ENCODE measurements around the gene KRT76.
"Not testable (repeated sequence)": the region's sequence is repeated elsewhere in the genome, so short reads cannot be mapped to it uniquely, and the experiment has no call there.

KRT76 gene

GRCh38 chr12:52756281-52756960, 20.7 kb downstream of the KRT76 start:
- FAIRE-seq, result no peak

DNA sequence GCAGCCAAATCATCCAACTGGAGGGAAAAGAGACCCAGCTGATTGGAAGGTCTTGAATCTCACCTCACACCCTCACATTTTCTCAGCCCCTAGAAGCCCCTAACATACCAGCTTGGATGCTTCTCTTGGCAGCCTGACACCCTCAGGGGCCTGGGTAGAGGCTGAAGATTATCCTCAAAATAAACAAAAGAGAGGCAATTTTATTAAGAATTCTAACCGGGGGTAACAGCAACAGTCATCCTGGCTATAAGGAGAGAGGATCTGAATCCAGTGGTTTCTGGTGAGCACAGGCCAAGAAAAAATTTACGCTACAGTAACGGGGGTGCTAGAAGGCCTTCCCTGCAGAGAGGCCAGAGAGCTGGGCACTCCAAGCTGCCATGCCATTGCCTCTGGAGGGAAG, 21.6 kb downstream of the KRT76 start:
- no peak for FAIRE-seq

- FAIRE-seq, result no peak
Measured at GRCh38 chr12:52754135-52754534, 23.0 kb downstream of the KRT76 start.

DNA sequence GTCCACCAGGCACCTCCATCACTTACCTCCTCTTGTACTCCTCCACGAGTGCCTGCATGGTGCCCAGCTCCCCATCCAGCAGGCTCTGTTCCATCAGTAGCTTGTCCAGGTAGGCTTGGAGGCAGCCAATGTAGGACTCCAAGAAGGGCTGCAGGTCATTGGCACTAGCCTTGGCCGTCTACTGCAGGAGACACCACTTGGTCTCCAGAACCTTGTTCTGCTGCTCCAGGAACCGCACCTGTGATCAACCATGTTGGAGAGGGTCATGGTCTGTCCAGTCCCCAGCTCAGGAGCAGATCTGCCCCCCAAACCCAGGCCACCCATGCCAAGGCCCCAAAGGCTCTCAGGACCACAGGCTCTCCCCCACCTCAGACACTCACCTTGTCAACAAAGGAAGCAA, 23.9 kb downstream of the KRT76 start:
- no peak for FAIRE-seq

DNA sequence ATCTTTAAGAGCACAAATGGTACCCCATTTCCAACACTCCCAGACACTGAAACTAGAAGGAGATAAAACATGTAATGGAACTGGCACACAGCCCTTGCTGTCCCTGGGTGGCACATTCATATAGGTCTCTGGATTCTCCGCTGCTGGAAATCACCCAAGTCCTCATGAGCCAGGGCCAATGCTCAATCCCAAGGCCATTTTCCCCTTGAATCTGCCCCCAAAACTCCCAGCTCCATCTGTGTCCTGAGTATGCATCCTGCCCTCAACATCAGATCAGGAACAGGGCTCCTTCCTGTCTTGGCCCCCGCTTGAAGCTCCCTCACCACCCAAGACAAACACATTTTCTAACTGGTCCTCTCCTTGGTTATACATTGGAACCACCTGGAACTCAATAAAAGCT, 24.6 kb downstream of the KRT76 start:
- FAIRE-seq, result no peak

GRCh38 chr12:52751795-52752194, 25.4 kb downstream of the KRT76 start:
- no peak for FAIRE-seq

GRCh38 chr12:52750532-52750931, 26.6 kb downstream of the KRT76 start:
- not testable (repeated sequence) for FAIRE-seq

DNA sequence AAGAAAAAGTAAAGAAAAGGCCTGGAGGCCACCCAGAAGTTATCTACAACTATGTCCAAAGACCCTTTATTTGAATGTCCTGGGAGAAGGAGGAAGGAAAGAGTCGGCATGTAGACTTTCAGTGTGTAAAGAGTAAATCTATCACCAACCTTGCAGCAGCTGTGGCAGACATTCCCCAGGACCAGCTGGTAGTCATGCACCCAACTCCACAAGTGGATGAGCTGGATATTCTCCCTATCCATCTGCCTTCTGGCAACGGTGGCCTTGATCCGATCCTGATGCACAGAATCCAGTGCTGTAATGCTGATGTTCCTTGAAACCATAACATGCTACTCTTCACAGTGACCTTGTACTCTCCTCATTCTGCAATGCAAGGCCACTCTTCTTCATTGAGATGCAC, 27.3 kb downstream of the KRT76 start:
- no peak for FAIRE-seq

DNA sequence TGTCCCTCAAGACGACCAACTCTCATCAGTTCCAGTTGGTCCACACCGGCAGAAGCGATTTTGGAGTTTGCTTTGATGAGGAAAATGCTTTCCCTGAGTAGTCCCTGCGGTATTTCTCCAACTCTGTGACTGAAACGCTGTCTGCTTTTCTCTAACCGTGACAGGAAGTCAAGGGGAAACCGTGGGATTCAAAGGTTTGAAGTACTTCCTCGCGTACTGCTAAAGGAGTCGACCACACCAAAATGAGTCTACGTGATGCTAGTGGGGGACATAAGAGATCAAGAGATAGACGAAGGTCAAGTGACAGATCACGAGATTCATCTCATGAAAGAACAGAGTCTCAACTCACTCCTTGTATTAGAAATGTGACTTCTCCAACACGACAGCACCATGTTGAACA, 28.6 kb downstream of the KRT76 start:
- no peak for FAIRE-seq

- no peak for FAIRE-seq
Measured at GRCh38 chr12:52745554-52745953, 31.6 kb downstream of the KRT76 start.

- FAIRE-seq, result no peak
Measured at GRCh38 chr12:52744493-52745156, 32.5 kb downstream of the KRT76 start.

GRCh38 chr12:52742822-52743457, 34.2 kb downstream of the KRT76 start:
- FAIRE-seq, result no peak

DNA sequence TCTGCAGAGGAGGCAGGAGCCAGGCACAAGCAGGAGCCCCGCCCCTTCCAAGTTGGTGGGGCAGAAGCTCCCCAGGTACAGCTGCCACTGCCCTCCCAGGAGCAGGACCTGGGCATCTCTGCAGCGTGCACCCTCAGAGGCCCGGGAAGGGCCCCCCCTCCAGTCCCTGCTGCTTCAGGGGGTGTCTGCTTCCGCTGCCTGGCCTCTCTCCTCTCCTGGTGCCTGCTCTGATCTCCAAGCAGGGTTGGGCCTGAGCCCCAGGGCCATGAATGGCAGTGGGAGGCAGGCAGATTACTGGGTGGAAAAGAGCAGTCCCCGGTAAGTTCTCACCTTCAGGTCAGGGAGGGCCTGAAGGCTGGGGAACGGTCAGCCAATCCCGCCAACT, 35.0 kb downstream of the KRT76 start:
- no peak for FAIRE-seq

DNA sequence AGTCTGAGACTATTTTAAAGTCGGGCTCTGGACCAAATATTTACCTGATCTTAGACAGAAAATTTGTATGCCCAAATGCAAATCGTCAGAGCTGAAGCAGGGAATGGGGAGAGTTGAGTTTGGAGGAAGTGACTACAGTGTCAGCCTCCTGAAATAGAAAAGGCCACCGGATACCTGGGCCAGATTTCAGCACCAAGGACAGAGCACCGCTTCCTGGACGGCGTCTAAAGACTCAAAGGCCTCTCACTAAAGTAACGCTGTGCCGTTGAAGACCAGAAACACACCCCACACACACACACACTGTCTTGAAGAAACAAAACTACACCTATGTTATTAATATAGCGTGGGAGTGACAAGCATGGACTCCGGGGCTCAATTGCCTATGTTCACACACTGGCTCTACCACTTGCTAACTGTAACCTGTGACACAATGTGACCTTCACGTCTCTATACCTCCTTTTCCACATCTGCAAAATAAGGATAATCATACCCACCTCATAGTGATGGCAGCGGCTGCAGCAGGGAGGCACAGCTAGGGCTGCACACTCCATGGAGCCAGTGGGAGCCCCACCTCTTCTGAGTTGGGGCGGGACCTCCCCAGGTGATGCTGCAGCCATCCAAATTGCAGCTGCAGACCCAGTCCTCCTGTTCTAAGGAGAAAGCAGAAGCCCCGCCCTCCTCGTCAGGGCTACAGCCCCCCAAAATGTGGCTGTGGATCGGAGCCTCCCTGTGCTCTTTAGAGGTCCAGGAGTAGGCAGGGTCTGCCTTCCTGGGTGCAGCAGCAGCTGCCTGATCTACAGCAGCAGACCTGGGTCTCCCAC, 35.6 kb downstream of the KRT76 start:
- FAIRE-seq, result no peak

DNA sequence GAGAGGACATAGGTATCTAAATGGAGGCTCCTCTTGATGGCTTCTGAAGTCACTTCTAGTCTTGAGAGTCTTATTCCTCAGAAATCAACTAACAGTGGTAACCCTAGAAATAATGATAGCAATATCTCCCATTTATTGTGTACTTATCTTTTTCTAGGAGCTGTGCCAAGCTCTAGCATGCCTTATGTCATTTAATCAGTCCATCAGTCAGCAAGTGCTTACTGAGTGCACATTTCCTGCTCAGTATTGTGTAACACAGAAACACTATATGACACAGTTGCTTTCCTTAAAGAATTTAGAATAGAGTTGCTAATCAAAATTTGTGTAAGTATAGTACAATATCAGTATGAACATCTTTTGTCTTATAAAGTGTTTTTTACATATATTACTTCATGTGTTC, 36.6 kb downstream of the KRT76 start:
- FAIRE-seq, result no peak

GRCh38 chr12:52739963-52740362, 37.2 kb downstream of the KRT76 start:
- no peak for FAIRE-seq

DNA sequence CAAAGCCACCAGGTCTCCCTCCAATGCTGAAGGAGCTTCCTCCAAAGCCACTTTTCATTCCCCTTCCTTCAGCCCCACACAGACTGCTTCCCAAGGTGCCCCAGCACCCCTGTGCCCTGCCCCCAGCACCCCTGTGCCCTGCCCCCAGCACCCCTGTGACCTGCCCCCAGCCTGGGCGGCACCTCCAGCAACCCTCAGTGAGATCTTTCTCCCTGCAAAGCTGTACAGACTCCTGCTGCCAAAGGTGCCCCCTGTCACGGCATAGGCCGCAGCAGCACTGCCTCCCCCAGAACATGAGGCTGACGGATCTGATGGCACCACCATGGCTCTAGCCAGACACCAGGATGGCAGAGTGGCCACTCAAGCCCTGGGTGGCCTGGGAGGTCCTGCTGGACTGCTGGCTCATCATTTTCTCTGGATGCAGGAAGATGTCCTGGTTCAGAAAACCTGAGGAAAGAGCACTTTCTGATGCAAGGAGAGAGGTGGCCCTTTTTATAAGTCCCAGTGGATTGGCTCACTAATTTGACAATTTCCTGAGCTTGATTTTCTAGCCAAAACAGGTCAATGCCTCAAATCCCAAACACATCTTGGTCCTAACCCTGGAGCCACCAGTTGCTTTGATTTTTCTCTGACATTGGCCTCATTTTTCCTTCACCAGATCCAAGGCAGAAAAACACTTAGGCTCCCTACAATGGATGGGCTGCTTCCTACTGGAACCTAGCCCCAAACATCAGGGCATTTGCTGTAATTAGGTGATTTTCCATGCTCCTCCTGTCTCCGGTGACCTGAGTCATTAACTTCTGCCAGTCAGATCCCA, 41.1 kb downstream of the KRT76 start:
- FAIRE-seq, result no peak

DNA sequence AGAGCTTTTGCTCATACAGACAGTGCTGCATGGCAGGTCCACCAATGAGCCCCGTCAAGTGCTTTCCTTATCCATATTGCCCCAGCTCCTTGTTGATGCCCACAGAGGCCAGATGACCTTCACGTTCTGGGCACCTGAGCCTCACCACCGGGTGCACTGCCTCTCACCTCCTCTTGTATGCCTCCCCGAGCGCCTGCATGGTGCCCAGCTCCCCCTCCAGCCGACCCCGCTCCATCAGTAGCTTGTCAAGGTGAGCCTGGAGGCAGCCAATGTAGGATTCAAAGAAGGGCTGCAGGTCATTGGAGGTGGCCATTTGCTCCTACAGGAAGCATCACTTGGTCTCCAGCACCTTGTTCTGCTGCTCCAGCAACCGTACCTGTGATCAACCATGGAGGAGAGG, 42.0 kb downstream of the KRT76 start:
- no peak for FAIRE-seq

DNA sequence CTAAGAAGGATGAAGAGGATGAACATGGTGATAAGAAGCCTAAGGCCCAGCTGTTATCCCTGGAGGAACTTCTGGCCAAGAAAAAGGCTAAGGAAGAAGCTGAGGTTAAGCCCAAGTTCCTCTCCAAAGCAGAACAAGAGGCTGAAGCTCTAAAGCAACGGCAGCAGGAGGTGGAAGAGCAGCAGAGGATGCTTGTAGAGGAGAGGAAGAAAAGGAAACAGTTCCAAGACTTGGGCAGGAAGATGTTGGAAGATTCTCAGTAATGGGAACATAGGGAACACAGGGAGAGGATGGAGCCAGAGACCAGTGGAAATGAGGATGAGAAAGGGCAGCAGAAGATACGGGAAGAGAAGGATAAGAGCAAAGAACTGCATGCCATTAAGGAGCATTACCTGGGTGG, 46.4 kb downstream of the KRT76 start:
- no peak for FAIRE-seq

- no peak for FAIRE-seq
Measured at GRCh38 chr12:52730383-52730782, 46.8 kb downstream of the KRT76 start.

DNA sequence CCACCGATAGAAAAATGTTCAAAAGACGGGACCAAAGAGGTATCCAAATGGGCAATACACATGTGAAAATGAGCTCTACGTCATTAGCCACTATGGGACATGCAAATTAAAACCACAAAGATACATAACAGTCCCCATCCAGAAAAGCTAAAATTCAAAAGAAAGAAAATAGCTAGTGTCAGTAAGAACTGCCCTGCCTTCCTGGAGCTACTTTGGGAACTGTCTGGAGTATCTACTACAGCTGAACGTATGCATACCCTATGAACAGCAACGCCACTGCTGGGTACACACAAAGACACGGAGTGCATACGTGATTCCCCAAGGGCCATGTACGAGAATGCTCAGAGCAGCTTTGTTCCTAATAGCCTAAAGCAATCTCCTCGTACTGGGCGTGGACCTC, 48.0 kb downstream of the KRT76 start:
- no peak for FAIRE-seq

- FAIRE-seq, result no peak
Measured at GRCh38 chr12:52728374-52728773, 48.8 kb downstream of the KRT76 start.

- FAIRE-seq, result no peak
Measured at GRCh38 chr12:52727037-52727436, 50.1 kb downstream of the KRT76 start.
